GM21786 (cell line): ENCODE data around the gene HOXD3.

Experiments used
- ATAC-seq: cut with Tn5 transposase; IDR thresholded peaks from one replicate; pipeline ENCODE4 v1.9.1; 2021; ENCODE audit not compliant: unreplicated experiment

HOXD3 gene

DNA sequence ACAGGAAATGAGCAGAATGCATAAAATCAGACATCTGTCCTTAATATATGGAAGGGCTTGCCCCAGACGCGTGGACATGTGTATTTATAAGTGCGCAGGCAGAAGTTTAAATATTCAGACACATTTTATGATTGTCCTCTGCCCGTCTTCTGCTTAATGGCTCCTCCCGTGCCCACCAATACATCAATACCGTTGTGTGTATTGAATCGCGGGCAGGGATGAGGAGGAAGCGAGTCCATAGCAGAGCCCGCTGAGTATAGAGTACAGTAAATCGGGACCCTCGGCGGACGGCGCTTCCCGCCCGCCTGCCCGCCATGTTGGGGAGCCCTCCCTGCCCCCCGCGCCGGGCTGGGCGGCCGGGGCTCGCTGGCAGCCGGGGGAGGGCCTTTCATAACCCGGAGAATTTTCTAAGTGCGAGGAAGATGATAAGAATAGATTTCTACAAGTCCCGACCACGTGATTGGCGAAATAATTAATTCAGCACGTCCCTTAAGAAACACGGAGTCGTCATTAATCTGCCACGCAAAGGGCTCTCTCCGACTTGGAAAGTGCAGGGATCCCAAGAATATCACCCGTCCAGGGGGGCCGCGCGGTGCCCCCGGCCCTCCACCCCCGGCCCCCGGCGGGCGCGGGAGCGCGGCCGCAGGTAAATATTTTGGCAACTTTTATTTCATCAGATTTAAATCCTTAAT, at the start of gene HOXD3:
Gene HOXD3, plus strand, starts transcription at position 501 of the 692 bp plus-strand sequence. CDS start 11,808 bp downstream, outside the sequence.
- ATAC-seq, result no peak

DNA sequence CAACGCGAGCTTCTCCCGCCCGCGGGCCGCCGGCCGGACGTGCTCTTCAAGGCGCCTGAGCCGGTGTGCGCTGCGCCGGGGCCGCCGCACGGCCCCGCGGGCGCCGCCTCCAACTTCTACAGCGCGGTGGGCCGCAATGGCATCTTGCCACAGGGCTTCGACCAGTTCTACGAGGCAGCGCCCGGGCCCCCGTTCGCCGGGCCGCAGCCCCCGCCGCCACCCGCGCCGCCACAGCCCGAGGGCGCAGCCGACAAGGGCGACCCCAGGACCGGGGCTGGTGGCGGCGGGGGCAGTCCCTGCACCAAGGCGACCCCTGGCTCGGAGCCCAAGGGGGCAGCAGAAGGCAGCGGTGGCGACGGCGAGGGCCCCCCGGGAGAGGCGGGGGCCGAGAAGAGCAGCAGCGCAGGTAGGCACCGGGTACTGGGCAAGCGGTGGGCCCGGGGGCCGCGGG, 49.4 kb upstream of the HOXD3 start:
- no peak for ATAC-seq

GRCh38 chr2:176109192-176109901, 47.8 kb upstream of the HOXD3 start:
- no peak for ATAC-seq

- ATAC-seq, result no peak
Measured at GRCh38 chr2:176109946-176110345, 47.2 kb upstream of the HOXD3 start.

DNA sequence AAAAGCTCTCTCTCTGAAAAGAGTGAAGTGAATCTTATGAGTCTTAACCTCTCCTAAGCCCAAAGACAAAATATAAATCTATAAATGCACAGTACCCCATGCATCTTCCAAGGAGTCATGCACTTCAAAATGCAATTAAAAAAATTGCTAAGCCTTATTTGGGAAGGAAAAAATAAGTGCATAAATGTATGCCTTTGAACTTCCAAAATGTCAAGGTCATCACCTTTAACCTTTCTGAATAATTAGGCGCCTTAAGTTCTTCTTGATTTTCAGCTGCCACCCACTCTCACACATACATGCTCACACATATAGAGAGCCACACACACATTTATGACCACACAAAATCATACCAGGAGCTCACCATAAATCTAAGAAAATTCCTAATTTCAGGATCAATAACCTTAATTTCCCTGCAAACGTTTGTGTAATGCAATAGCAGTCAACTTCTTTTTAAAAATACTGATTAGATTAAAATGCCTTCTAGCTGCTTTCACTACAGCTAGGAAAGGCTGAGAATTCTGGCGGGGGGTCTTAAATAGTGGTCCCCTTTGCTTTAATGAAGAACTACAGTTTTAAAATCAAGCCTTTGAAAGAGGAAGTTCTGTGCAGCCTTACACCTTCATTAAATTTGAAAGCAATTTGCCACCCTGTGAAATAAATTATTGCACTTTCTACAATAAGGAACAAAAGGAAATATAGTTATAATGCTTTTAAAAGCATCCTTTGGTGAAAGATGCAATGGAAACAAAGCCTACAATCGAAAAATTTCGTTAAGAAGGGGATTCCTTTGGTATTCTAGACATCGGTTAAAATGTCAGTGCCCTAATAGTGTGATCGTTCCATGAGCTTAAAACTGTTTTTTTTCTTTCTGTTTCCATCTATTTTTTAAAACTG, 46.4 kb upstream of the HOXD3 start:
- no peak for ATAC-seq

- ATAC-seq, result no peak
Measured at GRCh38 chr2:176111309-176111663, 45.8 kb upstream of the HOXD3 start.

DNA sequence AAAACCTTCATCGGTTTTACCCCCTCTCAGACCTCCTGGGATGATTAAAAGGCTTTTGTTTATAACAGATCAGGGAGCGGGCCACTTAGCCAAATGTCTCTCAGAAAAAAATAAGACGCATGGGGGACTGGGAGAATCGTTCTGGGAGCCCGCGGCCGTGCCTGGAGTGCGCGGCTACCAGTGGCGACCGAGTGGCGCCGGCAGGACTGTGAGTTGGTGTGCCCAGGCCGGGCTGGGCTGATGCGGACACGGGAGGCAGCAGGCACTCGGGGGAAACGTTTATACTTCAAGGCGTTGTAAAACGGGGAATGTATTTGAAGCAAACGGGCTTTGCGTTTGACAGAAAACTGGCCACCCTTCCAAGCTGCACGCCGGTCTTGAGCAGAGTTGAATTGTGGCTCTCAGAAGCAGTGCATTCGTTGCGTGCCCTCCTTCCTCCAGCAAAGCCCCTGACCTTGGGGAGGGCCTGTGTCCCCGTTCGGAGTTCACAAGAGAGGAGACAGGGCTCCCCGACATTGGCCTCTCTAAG, 45.2 kb upstream of the HOXD3 start:
- no peak for ATAC-seq

DNA sequence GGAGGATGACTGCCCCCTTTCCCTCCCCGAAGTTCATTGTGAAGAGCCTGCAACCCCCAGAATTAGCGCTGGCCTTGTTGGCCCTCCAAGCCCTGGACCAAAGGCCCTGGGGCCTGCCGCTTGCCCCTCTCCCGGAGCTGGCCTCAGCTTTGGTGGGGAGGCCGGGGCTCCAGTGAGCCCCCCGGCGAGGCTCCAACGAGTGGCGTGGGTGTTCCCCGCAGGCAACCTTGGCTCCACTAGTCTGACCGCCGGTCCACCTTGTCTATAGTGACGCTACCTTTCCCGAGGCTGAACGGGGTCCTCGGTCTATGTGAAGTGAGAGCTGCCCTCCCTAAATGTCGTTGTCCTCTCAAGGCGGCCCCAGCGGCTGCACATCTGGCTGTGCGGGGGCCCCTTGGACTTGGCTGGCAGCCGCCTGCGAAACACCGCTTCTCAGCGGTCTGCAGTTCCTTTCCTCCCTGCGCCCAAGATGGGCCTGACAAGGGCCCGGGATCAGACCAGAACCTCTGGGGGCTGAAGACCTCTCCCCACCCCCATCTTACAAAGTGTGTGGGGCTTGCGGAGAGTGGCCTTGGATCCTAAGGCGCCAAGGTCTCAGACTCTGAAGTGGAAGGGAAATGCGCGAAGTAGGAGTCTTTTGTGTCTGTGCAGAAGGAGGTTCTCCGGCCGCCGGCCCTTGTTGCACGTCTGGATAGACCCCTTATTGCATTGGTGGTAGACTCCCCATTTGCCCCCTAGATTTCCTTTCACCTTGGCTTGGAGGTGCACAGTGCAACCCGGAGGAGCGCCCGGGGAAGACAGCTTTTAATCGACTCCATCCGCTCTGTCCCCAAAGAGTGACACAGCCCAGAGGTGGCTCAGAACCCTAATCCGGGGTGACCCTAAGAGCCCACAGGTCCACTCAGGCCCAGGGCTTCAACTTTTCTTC, 44.5 kb upstream of the HOXD3 start:
- ATAC-seq, result no peak

GRCh38 chr2:176114120-176114929, 42.8 kb upstream of the HOXD3 start:
- no peak for ATAC-seq

GRCh38 chr2:176114930-176115625, 42.0 kb upstream of the HOXD3 start:
- ATAC-seq, result no peak

- ATAC-seq, result no peak
Measured at GRCh38 chr2:176115883-176116813, 41.0 kb upstream of the HOXD3 start, which contains the start of gene HOXD10. Gene HOXD10, plus strand, starts transcription at chr2:176116778. Its CDS starts 56 bp downstream, at chr2:176116834.

DNA sequence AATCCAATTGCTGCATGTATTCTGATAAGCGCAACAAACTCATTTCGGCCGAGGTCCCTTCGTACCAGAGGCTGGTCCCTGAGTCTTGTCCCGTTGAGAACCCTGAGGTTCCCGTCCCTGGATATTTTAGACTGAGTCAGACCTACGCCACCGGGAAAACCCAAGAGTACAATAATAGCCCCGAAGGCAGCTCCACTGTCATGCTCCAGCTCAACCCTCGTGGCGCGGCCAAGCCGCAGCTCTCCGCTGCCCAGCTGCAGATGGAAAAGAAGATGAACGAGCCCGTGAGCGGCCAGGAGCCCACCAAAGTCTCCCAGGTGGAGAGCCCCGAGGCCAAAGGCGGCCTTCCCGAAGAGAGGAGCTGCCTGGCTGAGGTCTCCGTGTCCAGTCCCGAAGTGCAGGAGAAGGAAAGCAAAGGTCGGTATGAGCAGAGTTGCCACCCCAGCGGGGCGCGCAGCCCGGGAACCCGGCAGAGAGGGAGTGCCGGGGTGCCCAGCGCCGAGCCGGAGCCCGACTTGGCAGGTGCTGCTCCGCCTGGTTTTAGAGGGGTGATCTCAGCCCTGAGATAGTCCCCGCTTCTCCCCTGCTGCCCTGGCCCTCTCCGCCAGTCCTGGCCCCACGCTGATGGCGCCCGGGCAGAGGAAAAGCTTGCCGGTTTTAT, 39.8 kb upstream of the HOXD3 start:
- no peak for ATAC-seq

DNA sequence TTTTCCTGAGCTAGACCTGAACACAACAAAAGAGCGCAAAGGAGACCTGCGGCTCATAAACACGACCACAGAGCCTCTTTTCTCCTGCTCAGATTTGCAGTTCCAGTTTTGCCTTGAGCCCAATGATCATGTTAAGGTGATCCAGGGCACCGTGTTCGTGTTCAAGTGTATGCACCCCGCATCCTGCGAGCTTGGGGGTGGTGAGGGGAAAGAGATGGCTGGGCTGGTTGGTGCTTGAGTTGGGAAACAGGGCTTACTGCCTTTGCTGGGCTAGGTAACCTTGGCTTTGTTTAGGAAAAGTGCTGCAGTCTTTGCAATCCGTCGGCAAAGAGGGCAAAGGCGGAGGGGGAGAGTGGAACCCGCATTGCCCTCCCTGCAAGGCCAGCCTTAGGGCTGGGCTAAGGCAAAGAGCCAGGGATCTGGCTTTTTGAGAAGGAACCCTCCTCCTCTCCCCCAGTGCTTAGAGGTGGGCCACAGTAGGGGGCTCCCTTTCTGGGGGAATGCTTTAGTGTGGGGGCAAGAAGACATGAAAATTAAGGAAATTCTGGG, 39.2 kb upstream of the HOXD3 start:
- ATAC-seq, result no peak

GRCh38 chr2:176118601-176119339, 38.3 kb upstream of the HOXD3 start:
- no peak for ATAC-seq

GRCh38 chr2:176120364-176121189, 36.5 kb upstream of the HOXD3 start:
- no peak for ATAC-seq
